Measurements from ENCODE around the gene KDM4F.

The KDM4F gene

GRCh38 chr11:95092549-95093324 lies 43.5 kb downstream of the KDM4F start:
- no peak for DNase-seq

GRCh38 chr11:95093548-95093947 lies 44.3 kb downstream of the KDM4F start:
- no peak for DNase-seq

DNA sequence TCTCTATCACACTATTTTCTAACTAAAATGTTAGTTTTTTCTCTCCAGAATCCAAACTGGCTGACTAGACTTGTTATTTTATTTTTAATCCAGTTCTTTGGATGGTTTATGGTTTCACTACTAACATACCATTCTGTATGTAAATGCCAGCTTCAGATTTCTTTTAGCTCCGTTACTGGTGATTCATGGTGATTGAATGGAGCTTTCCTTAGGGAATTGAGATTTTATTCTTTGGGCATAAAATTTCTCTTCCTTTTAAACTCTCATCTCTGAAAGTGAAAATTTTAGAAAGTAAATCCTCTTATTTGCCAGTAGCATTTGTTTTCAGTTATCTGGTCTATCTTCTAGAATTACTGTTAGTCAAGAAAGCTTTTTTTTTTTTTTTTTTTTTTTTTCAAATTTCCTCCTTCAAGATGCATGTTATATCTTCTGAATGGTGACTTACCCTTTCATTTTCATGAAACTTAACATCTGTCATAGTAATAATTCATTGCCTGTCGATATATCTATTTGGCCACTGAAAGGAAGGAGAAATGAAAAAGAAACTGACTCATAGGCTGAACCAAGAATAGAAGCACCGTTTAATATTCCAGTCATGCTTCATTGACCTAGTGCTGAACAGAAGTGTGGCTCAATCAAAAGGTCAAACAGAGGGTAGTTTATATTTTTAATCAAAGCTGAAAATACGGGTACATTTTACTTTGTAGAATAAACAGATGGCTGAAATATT lies 46.8 kb downstream of the KDM4F start:
- no peak for DNase-seq

- no peak for DNase-seq
Observed at GRCh38 chr11:95097209-95097608, 48.0 kb downstream of the KDM4F start.

DNA sequence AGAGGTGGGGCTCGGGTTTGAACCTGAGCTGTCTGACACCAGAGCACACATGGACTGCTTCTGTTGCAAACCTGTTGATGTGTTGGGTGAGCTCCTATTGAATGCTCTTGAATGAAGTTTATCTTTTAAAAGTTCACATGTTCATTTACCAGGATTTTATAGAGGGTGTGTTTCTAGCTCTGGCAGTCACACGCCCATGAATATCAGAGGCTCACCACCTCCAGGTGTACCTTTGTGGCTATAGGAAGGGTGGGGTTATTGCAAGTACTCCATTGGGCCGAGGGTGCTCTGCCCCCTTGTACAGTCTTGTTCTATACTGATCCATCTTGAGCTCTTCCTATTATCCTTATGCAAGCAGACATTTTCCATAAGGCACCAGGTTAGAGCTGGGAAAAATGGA lies 49.6 kb downstream of the KDM4F start:
- no peak for DNase-seq

- no peak for DNase-seq
Observed at GRCh38 chr11:95100191-95100648, 51.0 kb downstream of the KDM4F start.

All from NCI-H187 treated with DMSO at 0.1 percent for 48 hours (cell line).